Measurements from ENCODE around the gene OR2V2.

Gene OR2V2

DNA sequence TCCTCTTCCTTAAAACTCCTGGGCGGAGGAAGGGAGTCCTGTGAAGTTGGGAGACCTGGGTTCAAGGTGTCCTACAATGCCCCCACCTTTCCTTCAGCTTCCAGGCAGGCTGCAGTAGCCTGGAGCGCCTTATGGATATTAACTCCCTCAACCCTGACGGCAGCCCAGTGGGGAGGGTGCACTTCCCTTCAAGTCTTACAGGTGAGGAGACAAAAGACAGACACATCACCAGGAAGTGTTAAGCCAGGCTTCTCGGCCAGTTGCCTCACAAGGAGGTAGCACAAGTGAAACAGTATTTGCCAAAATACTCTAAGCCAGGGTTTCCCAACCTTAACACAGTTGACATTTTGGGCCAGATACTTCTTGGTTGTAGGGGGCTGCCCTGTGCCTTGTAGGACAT, 53.4 kb downstream of the OR2V2 start:
- no peak for TF ChIP-seq CTCF (IDR thresholded peaks at IDR 0.05; ENCODE audit: extremely low read depth, insufficient read depth, missing control alignments)
- in situ Hi-C loops (cut with MboI; ENCODE audit: low pct_unique_long_range_greater_than_20kb, low sequenced_read_pairs, unreplicated experiment): no loop called here
- DNase-seq (ENCODE audit: low spot score): no peak

GRCh38 chr5:181203093-181203711, 55.8 kb downstream of the OR2V2 start:
- no peak for TF ChIP-seq CTCF (IDR thresholded peaks at IDR 0.05; ENCODE audit: extremely low read depth, insufficient read depth, missing control alignments)
- in situ Hi-C loops (cut with MboI; ENCODE audit: low pct_unique_long_range_greater_than_20kb, low sequenced_read_pairs, unreplicated experiment): no loop called here
- no peak for DNase-seq (ENCODE audit: low spot score)

DNA sequence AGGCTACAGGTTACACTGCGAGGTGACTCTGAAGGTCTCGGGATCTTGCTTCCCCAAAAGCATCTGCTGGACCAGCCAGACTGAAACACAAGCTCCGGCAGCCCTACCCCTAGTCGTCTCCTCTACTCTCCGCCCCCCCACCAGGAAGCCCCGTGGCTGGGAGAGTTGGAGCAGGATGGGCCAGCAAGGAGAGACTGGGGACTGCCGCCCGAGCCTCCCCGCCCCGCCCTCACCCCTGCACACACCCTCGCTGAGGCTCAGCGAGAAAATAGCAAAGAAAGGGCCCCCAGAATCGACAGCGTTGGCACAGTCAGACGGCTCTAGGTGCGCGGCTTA, 56.4 kb downstream of the OR2V2 start:
- in situ Hi-C loops (cut with MboI; ENCODE audit: low pct_unique_long_range_greater_than_20kb, low sequenced_read_pairs, unreplicated experiment): no loop called here
- no peak for TF ChIP-seq CTCF (IDR thresholded peaks at IDR 0.05; ENCODE audit: extremely low read depth, insufficient read depth, missing control alignments)

GRCh38 chr5:181204113-181204825, 56.9 kb downstream of the OR2V2 start:
- TF ChIP-seq CTCF (IDR thresholded peaks at IDR 0.05; ENCODE audit: extremely low read depth, insufficient read depth, missing control alignments): no peak
- no peak for DNase-seq (ENCODE audit: low spot score)
- in situ Hi-C loops (cut with MboI; ENCODE audit: low pct_unique_long_range_greater_than_20kb, low sequenced_read_pairs, unreplicated experiment): no loop called here

More for the DNA sequence above, 56.4 kb downstream of the OR2V2 start:
- DNase-seq (ENCODE audit: low spot score): no peak

GRCh38 chr5:181204826-181205760, 57.7 kb downstream of the OR2V2 start, which contains the start of gene TRIM7:
TSS of gene TRIM7 (minus strand) at chr5:181205196. CDS start at chr5:181205110, 86 bp downstream.
- in situ Hi-C loops (cut with MboI; ENCODE audit: low pct_unique_long_range_greater_than_20kb, low sequenced_read_pairs, unreplicated experiment): no loop called here
- no peak for TF ChIP-seq CTCF (IDR thresholded peaks at IDR 0.05; ENCODE audit: extremely low read depth, insufficient read depth, missing control alignments)
- DNase-seq (ENCODE audit: low spot score): peak; percentile 66

All from GM13977 (cell line).